Pulmonary artery endothelial cell (primary cell): ENCODE measurements around the gene MAGI1. TPM values are rescaled to one million over a fixed set of nuclear protein-coding genes. Genes with fewer than 3 reads are reported as not detected.

Experiments
- DNase-seq: peaks from one replicate; pipeline ENCODE4 v3.0.0-alpha.2; 2011; ENCODE audit warnings: low read depth, low spot score
- total RNA-seq: library from RNA; depleted of rRNA; stranded (reverse); fragments of >200 nt; gene quantifications from 2 replicates; pipeline ENCODE4 v1.2.3, GENCODE V29; 2014

The MAGI1 gene
- total RNA-seq, 1 donor from 2014 or later = 24.5 TPM

DNA sequence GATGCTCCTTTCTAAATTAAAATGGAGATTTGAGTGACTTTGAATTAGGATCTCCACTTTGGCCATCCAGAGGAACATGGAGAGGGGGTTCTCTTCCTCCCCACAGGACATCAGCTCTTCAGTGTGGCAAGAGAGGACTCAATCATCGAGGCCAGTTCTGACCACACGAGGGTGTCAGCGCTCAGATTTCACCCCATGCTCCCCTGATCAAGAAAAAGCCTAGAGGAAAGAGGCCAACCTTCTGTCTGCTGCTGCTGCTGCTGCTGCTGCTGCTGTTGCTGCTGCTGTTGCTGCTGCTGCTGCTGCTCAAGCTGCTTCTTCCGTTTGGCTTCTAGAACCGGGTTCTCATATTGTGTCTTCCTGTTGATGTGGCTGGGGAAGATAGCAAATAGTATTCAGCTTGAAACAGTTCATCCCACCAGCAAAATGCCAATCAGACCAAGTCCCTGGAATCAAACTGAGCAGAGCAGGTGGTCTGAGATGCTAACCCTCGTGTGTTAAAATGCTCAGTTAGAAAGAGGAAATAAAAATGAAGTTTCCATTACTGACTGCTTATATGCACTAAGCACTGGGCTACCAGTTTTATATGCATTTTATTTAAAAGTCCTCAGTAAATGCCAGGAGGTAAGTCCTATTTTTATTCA, 599.0 kb downstream of the MAGI1 start:
- DNase-seq = no peak

- no peak for DNase-seq
Observed at GRCh38 chr3:65438612-65439011, 600.1 kb downstream of the MAGI1 start.

- DNase-seq = no peak
Observed at GRCh38 chr3:65438096-65438495, 600.6 kb downstream of the MAGI1 start.

- no peak for DNase-seq
Observed at GRCh38 chr3:65436580-65436979, 602.1 kb downstream of the MAGI1 start.

- no peak for DNase-seq
Observed at GRCh38 chr3:65433480-65433879, 605.2 kb downstream of the MAGI1 start.

DNA sequence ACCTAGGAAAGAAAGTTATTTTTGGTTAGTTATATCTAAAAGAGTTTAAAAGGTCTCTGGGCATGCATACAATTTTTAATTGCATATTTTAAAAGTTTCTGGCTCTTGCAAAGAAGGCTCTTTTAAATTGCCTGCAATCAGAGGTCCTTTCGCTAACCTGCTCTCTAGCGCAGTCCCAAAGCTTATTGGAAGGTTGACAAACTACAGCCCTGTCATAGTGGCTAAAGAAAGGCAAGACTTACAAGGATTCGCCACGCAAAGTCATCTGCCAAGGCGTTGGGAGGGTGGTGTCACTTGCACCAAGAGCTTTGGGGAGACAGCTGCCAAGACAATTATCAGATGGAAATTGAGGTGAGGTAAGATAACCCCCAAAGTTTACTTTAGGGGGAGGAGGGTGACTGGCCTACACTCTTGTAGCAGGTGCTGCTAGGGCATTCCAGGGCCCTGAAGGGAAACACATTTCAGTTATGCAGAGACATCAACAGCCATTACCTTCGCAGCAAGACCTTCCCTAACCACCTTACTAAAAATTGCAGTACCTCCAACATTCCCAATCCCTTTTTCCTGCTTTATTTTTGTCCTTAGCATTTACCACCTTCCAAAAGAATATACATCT, 606.2 kb downstream of the MAGI1 start:
- no peak for DNase-seq

GRCh38 chr3:65425880-65426279, 612.8 kb downstream of the MAGI1 start:
- DNase-seq = no peak

DNA sequence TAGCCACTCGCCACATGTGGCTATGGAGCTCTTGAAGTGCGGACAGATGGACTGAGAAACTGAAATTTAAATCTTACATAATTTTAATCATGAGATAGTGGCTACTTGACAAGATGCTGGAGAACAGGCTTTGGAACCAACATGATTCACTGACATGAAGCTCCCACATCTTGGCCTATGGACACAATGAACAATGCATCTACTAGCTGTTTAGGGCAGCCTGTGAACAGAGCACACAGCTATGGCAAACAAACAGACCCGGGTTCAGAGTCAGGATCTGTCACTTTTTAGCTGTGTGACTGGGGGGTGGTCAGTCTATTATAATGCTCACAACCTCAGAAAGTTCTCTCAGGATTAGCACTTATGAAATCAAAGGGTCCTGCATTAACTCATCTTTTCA, 616.6 kb downstream of the MAGI1 start:
- no peak for DNase-seq

DNA sequence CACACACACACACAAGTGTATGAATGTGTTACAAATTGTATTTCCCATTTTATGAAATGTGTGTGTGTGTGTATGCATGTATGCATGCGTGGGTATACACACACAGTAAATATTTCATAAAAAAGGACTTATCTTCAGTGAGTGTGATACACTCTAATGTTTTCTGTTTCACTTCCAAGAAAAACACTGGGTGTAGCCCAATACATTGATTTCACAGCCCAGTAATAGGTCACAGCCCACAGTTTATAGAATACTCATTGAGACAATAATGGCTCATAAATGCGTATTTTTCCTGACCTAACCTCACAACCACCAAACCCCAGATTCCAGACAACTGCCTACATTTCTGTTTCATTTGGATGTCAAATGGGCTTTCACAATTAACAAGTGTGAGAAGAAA, 619.5 kb downstream of the MAGI1 start:
- DNase-seq = no peak

- DNase-seq = no peak
Observed at GRCh38 chr3:65413891-65414290, 624.8 kb downstream of the MAGI1 start.

DNA sequence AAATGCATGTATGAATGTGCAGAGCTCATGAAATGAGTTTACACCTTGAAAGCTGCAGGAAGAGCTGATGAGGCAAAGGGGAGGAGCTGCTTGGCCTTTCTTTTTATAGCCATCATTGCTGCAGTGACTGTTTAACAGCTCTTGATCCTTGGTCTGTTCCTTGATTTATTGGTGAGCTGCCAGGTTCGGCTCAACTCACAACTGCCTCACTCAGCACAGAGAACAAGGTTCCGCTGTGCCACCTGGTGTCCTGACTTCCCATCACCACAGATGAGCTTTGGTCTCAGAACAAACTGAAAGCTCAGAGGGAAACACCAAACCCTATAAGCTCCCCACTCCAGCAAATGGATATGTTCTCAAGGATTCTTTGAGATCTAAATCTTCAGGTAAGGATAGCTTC, 626.1 kb downstream of the MAGI1 start:
- no peak for DNase-seq

GRCh38 chr3:65411367-65411766, 627.4 kb downstream of the MAGI1 start:
- DNase-seq = no peak

DNA sequence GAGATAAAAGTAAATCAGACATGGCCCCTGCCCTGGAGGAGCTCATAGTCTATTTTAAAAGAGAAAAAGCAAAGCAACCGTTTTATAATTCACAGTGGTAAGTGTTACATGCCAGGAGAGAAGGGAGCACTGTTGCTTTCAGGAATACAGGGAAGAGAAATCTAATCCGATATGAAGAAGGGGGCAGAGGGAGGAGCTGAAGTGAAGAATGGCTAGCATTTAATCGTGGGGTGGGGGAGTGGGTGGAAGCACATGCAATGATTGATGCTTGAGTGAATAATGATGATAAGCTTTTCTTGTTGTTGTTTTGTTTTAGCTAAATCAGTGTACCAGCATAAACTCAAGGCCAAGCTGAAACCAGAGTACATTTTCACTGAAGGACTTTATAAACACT, 629.5 kb downstream of the MAGI1 start:
- DNase-seq = no peak

- DNase-seq = peak; percentile 29
Observed at GRCh38 chr3:65408531-65409175, 630.1 kb downstream of the MAGI1 start.

DNA sequence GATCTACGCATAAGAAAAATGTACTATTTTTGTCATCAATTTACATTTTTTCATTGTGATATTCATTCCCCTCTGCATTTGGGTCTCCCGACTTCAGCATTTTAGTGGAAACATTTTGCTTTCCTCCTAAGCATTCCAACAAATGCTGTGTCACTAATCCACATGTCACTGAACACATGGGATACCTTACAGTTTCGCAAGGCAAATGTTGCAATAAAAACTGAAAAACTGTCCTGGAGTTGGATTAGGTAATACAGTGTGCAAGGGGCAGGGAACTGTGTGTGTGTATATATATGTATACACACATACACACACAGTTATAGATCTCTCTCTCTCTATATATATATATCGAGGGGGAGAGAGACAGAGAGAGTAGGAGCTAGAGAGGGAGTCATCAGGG, 632.2 kb downstream of the MAGI1 start:
- no peak for DNase-seq

DNA sequence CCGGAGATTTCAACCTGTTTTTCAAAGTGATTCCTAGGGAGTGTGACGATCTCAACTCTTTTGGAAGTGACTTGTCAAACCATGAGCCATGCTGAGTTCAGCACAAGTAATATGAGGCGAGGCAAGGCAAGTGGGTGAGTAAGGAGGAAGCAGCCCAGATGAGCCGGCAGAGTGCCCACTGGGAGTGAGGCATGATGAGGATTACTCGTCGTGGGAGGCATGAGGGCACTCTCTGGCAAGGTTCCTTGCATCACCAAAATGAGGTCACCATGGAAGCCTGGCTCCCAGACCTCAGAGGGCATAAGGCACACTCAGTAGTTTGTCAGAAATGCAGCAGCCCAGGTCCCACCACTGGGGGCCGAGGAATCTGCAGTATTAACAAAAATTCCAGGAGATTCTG, 636.1 kb downstream of the MAGI1 start:
- no peak for DNase-seq

DNA sequence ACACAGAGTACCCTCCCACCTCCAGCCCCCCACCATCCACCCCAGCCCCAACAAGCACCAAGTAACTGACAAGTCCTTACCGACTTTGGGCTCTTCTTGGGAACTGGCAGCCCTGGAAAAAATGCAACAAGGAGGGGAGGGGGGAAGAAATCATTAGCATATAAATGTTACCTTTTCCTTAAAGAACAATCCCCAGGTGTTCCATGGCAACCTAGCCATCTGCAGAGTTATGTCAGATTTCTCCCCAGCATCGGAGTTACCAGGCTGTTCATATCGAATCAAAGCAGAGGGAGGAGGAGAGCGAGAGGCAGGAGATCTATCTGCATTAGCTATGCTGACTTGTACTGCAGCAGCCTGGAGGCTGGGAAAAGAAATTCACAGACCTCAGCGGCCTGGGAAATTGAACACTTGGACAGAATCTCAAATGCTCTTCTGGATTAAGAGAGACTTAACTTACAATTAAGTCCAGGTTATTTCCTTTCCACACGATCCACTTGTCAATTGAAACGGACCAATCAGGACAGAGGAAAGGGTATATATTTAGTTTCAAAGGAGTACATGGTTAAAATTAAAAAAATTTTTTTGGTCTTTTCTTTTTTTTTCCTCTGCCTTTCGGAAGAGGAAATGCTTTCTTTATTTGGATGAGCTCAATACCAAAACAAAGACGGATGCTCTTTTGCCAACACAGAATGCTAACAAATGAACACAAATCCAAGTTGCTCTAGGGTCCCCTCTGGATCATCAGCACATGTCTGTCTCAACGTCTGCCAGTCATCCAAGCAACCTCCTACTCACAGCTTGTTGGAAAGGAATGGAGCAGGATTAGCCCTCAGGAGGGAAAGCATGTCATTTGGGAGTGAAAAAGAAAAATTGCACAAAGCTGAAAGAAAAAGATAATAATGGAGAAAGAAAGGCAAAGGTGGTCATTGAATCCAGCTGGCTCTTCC, 637.1 kb downstream of the MAGI1 start:
- DNase-seq = no peak

DNA sequence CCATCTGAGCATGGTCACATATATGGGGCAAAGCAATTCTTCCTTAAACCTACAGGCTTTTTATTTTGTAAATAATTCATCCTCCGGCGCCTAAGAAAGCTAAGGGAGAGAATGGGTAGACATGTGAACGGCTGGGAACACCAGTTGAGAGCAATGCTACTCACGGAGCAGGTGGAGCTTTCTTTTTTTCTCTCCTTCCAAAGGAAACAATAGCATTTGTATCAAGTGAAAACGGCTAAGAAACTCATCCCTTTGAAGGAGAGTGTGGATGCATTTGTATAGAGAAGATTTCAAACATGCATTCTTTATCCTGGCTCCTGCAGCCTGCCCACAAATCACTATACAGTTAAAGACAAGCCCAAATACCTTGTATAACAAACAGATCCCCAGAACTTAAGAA, 637.8 kb downstream of the MAGI1 start:
- DNase-seq = no peak

GRCh38 chr3:65398953-65399352, 639.8 kb downstream of the MAGI1 start:
- no peak for DNase-seq

GRCh38 chr3:65396078-65396477, 642.6 kb downstream of the MAGI1 start:
- DNase-seq = no peak

DNA sequence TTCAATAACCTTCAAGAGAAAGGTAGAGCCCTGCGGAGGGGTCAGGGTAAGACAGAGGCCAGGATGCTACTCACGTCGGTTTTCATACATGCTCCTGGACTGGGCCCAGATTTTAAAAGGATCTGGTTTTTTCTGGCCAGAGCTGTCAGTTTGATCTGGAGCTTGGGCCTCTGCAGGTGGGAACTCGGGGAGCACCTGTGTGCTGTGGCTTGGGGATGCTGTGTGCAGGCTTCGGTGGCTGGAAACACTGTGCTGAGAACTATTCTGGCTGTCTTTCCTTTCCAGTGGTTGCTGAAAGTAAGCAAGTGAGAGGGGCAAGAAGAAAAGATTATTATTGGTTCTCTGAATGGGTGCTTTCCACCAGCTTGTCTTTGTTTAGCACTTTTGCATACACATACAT, 647.6 kb downstream of the MAGI1 start:
- no peak for DNase-seq

DNA sequence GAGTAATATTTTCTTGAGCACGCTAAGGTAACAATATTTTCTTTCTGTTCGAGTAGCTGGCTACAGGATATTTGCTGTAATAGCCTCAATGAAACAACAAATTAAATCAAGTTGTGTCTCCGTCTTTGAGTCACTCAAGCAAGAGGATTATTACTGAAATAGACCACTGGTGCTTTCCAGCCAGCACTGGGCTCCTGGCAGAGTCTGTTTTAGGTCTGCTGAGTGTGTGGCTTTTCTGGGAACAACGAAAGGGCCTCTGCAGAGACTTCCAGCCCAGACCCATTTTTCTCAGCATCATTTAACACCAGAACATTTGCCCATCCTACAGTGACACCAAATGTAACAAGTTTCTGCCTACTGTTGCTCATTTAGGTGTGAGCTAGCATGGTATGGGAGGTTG, 652.9 kb downstream of the MAGI1 start:
- no peak for DNase-seq
